Calu3 (cell line): ENCODE data around the gene HACD3. TPM values are rescaled to one million over a fixed set of nuclear protein-coding genes. Genes with fewer than 3 reads are reported as not detected.
A peak's percentile ranks its signal among the peaks of the same experiment; 100 is the strongest.

Experiments used
- BruUV-seq: library from RNA; stranded (reverse); fragments of 400-500 nt; replicated peaks from 2 replicates; lab custom pipeline; 2021; lab: Mats Ljungman, UMichigan
- CTCF ChIA-PET: fragments of 300-600 bp; sonication (Branson Sonifier 250); formaldehyde crosslinking; loops from one replicate; lab custom pipeline; 2022; ENCODE audit warnings: antibody characterized with exemption; lab: Charles Lee
- DNase-seq: peaks from one replicate; pipeline ENCODE4 v3.0.0; 2022
- H3K27ac Mint-ChIP-seq: one replicate; pipeline ENCODE4 v1.8.0; 2022; ENCODE audit warnings: mixed read lengths; ENCODE audit not compliant: unreplicated experiment
- H3K27me3 Mint-ChIP-seq: one replicate; pipeline ENCODE4 v1.8.0; 2022; ENCODE audit warnings: mixed read lengths; ENCODE audit not compliant: unreplicated experiment
- H3K36me3 Mint-ChIP-seq: one replicate; pipeline ENCODE4 v1.8.0; 2022; ENCODE audit warnings: mild to moderate bottlenecking, moderate library complexity, mixed read lengths; ENCODE audit not compliant: insufficient read depth, unreplicated experiment
- H3K4me1 Mint-ChIP-seq: one replicate; pipeline ENCODE4 v1.8.0; 2022; ENCODE audit warnings: mild to moderate bottlenecking, low read depth, mixed read lengths; ENCODE audit not compliant: unreplicated experiment
- H3K4me3 Mint-ChIP-seq: one replicate; pipeline ENCODE4 v1.8.0; 2022; ENCODE audit warnings: mild to moderate bottlenecking, low read depth, moderate library complexity, mixed read lengths; ENCODE audit not compliant: unreplicated experiment
- H3K9me3 Mint-ChIP-seq: one replicate; pipeline ENCODE4 v1.8.0; 2022; ENCODE audit warnings: low read depth, mixed read lengths; ENCODE audit not compliant: unreplicated experiment
- CTCF ChIP-seq: fragments of 200-600 bp; IDR thresholded peaks from one replicate; pipeline ENCODE4 v1.8.0; 2022; ENCODE audit warnings: antibody characterized with exemption; ENCODE audit not compliant: unreplicated experiment
- intact Hi-C: fragments of 100-400 bp; cut with micrococcal nuclease; formaldehyde crosslinking; loops from one replicate; pipeline ENCODE4 v1.10.0; 2022; ENCODE audit not compliant: unreplicated experiment
- total RNA-seq: library from RNA; stranded (reverse); gene quantifications from 2 replicates; pipeline ENCODE4 v1.2.3, GENCODE V29; 2022

HACD3 gene
- total RNA-seq, 1 experiment from 2014 or later = 135 TPM

DNA sequence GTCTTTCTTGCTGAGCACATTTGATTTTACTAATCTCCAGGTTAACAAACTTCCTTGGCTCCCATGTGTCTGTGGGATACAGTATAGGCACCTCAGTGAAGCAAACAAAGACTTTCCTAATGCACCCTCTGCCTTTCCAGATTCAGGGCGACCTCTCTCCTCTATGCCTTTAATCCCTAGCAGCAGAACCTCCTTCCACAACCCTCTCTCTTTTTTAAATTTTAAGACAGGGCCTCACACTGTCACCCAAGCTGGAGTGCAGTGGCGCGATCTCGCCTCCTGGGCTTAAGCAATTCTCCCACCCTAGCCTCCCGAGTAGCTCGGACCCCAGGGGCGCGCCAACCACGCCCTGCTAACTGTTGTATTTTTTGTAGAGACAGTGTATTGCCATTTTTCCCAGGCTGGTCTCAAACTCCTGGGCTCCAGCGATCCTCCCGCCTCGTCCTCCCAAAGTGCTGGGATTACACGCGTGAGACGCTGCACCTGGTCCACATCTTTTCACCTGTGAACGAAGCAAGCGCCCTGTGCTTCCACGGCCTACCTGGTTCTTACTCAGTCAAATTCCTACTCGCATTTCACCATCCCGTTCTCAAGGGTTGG lies 1.7 kb upstream of the HACD3 start:
- no TSS peak for BruUV-seq
- no peak overlapping the region for H3K4me3 Mint-ChIP-seq
- CTCF ChIA-PET = no interaction called here
- peaks cover 28% of the 10 kb centered on the region for H3K4me1 Mint-ChIP-seq
- no peak for TF ChIP-seq CTCF
- no peak overlapping the region for H3K27ac Mint-ChIP-seq
- intact Hi-C loops = no loop called here
- H3K27me3 Mint-ChIP-seq = no peaks in the 10 kb centered on the region
- DNase-seq = no peak
- no peaks in the 10 kb centered on the region for H3K9me3 Mint-ChIP-seq
- peaks cover 24% of the 10 kb centered on the region for H3K36me3 Mint-ChIP-seq

DNA sequence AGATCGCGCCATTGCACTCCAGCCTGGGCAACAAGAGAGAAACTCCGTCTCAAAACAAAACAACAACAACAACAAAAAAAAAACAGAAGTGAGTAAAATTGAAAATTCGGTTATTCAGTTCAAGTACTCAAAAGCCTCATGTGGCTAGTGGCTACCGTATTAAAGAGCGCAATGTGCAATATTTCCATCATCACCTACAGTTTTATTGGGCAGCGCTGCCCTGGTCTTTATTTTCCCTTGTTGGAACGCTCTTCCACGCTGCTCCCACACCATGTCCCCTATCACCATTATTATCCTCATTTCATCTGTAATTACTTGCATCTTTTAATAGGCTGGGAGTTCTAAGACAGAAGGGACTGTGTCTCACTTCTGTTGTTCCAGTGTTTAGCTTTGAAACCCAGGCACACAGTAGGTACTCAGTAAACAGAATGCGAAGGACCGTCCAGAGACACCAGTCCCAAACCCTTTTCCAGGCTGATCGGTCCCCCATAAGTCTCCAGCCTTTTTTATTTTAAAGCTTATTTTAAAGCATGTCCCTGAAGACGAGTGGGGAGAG lies 423 bp upstream of the HACD3 start:
- Mint-ChIP-seq H3K4me1 (peaks cover 39% of the 10 kb centered on the region), H3K27me3 (no peaks in the 10 kb centered on the region), H3K36me3 (peaks cover 24% of the 10 kb centered on the region), H3K27ac (no peak overlapping the region), H3K4me3 (peak overlapping the region; percentile 83), H3K9me3 (no peaks in the 10 kb centered on the region)
- BruUV-seq = no TSS peak
- intact Hi-C loops = no loop called here
- CTCF ChIA-PET = interaction anchor here (1.2 to 1.3 kb wide), 2 partner anchors 10 to 13 kb away, joined by 4 to 9 read pairs; partner anchors contain the start of gene DPP8
- no peak for DNase-seq
- TF ChIP-seq CTCF = no peak

DNA sequence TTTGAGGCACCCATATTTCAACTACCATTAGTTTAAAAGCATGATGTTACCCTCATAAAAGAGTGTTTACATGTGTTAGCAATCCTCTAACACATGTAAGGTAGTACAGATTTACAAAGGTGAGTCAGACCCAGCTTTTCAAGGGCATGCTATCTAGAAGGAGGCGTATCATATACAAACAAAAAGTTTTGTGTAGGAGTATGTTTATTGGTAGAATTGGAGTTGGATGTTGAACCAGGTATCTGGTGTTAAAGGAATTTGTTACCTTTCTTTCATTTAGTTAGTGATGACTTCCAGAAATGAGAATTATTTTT lies 2.4 kb downstream of the HACD3 start:
- CTCF ChIA-PET = interaction anchor here (0.7 kb wide), 1 partner anchor 17 kb away, joined by 8 read pairs; no protein-coding TSS in a partner anchor
- Mint-ChIP-seq H3K4me3 (peak overlapping the region; percentile 83), H3K27me3 (no peaks in the 10 kb centered on the region), H3K4me1 (peaks cover 45% of the 10 kb centered on the region), H3K36me3 (peaks cover 32% of the 10 kb centered on the region), H3K9me3 (no peaks in the 10 kb centered on the region), H3K27ac (no peak overlapping the region)
- no peak for DNase-seq
- no TSS peak for BruUV-seq
- no peak for TF ChIP-seq CTCF
- intact Hi-C loops = no loop called here

DNA sequence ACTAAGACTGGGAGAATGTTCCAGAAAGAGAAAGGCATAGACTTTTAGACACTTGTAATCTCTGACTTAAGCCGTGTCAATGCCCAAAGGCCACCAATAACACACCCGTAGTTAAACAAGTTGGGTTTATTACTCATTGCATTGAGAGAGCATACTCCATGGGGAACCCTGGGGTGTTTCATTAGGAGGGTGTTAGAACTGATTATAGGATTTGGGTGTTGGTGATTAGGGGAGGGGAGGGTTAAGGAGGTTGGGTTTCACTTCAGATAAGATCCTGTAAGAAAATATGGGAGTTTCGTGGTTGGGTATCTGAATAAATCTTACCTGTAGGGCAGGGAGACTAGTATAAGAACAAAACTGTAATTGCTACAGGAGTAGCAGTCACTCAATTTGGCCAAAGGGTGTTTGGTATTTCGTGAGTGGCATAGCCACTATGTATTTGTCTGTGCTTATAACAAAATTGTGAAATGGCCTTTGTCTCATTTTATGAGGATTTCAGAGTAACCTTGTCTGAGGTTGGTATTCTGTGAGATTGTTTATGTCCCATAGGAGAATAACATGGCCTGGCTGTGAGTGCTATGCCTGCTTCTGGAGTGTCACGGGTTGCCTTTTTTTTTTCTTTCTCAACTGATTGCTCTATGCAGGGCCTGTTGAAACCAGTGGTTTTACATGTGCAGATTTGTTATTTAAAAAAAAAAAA lies 2.9 kb downstream of the HACD3 start:
- no peaks in the 10 kb centered on the region for H3K27me3 Mint-ChIP-seq
- BruUV-seq = no TSS peak
- CTCF ChIA-PET = no interaction called here
- no peaks in the 10 kb centered on the region for H3K9me3 Mint-ChIP-seq
- peaks cover 32% of the 10 kb centered on the region for H3K36me3 Mint-ChIP-seq
- H3K27ac Mint-ChIP-seq = no peak overlapping the region
- DNase-seq = no peak
- peak overlapping the region; percentile 83 for H3K4me3 Mint-ChIP-seq
- intact Hi-C loops = no loop called here
- TF ChIP-seq CTCF = no peak
- peaks cover 45% of the 10 kb centered on the region for H3K4me1 Mint-ChIP-seq
